GM23338 (cell line): Measurements from ENCODE around the gene QRICH2. TPM values are rescaled to one million over a fixed set of nuclear protein-coding genes. Genes with fewer than 3 reads are reported as not detected.
"Not testable (repeated sequence)": the region's sequence is repeated elsewhere in the genome, so short reads cannot be mapped to it uniquely, and the experiment has no call there.

Source experiments
- ATAC-seq: fragments of 200-7000 bp; cut with Tn5 transposase; 3 replicates; pipeline ENCODE4 v1.9.1; 2020
- DNase-seq: peaks from one replicate; pipeline ENCODE4 v3.0.0-alpha.2; 2015; ENCODE audit warnings: low spot score
- H2AFZ ChIP-seq: fragments of 200-600 bp; sonication (generic); 2 replicates; pipeline ENCODE4 v1.8.0; 2016; ENCODE audit warnings: antibody characterized with exemption, mild to moderate bottlenecking, moderate library complexity
- H3F3A ChIP-seq: fragments of 200-600 bp; sonication (generic); replicated peaks from 2 replicates; pipeline ENCODE4 v1.8.0; 2017; ENCODE audit warnings: antibody characterized with exemption, mixed run types, low read depth
- H3K27ac ChIP-seq: fragments of 200-600 bp; sonication (generic); 2 replicates; pipeline ENCODE4 v1.6.1; 2016; ENCODE audit warnings: low read depth
- H3K27me3 ChIP-seq: fragments of 200-600 bp; sonication (generic); 2 replicates; pipeline ENCODE4 v1.8.0; 2016; ENCODE audit warnings: mild to moderate bottlenecking, mixed run types, moderate library complexity; ENCODE audit not compliant: insufficient read depth
- H3K36me3 ChIP-seq: fragments of 200-600 bp; sonication (generic); 2 replicates; pipeline ENCODE4 v1.8.0; 2016; ENCODE audit warnings: mild to moderate bottlenecking; ENCODE audit not compliant: insufficient read depth
- H3K4me1 ChIP-seq: fragments of 200-600 bp; sonication (generic); 2 replicates; pipeline ENCODE4 v1.8.0; 2016; ENCODE audit warnings: mild to moderate bottlenecking, moderate library complexity; ENCODE audit not compliant: insufficient read depth
- H3K4me2 ChIP-seq: fragments of 200-600 bp; sonication (generic); 2 replicates; pipeline ENCODE4 v1.7.1; 2017; ENCODE audit warnings: mixed run types
- H3K4me3 ChIP-seq: fragments of 200-600 bp; sonication (generic); 2 replicates; pipeline ENCODE4 v1.6.1; 2016; ENCODE audit warnings: mixed run types
- H3K79me2 ChIP-seq: fragments of 200-600 bp; sonication (generic); replicated peaks from 2 replicates; pipeline ENCODE4 v1.8.0; 2017; ENCODE audit warnings: mild to moderate bottlenecking; ENCODE audit not compliant: insufficient read depth
- H3K9me2 ChIP-seq: fragments of 200-600 bp; sonication (generic); 2 replicates; pipeline ENCODE4 v1.8.0; 2017; ENCODE audit not compliant: insufficient read depth
- H4K20me1 ChIP-seq: fragments of 200-600 bp; sonication (generic); replicated peaks from 2 replicates; pipeline ENCODE4 v1.8.0; 2017; ENCODE audit warnings: mild to moderate bottlenecking; ENCODE audit not compliant: insufficient read depth
- H3K27ac Mint-ChIP-seq: 2 replicates; pipeline ENCODE4 v1.8.0; 2020; ENCODE audit warnings: inconsistent platforms, mild to moderate bottlenecking, moderate library complexity, mixed read lengths
- H3K27me3 Mint-ChIP-seq: 3 replicates; pipeline ENCODE4 v1.8.0; 2022; ENCODE audit warnings: low read depth, mild to moderate bottlenecking, moderate library complexity, mixed read lengths, inconsistent platforms; ENCODE audit not compliant: insufficient read depth, poor library complexity
- H3K36me3 Mint-ChIP-seq: 3 replicates; pipeline ENCODE4 v1.8.0; 2021; ENCODE audit warnings: low read depth, mild to moderate bottlenecking, inconsistent platforms, moderate library complexity, mixed read lengths
- H3K4me1 Mint-ChIP-seq: 3 replicates; pipeline ENCODE4 v1.8.0; 2020; ENCODE audit warnings: mild to moderate bottlenecking, inconsistent platforms, mixed read lengths
- H3K4me3 Mint-ChIP-seq: 3 replicates; pipeline ENCODE4 v1.8.0; 2021; ENCODE audit warnings: moderate library complexity, mild to moderate bottlenecking, inconsistent platforms, mixed read lengths
- H3K9me3 Mint-ChIP-seq: 3 replicates; pipeline ENCODE4 v1.8.0; 2020; ENCODE audit warnings: moderate library complexity, mild to moderate bottlenecking, inconsistent platforms, mixed read lengths
- CREB1 ChIP-seq: fragments of 250-450 bp; sonication (Bioruptor Pico); IDR thresholded peaks from 2 replicates; pipeline ENCODE4 v1.5.0; 2020; ENCODE audit warnings: low read depth, mild to moderate bottlenecking, moderate library complexity
- CTCF ChIP-seq, 2 experiments: fragments of 200-600 bp in 1 of 2; sonication (generic) in 1 of 2; conservative IDR thresholded peaks; 2 replicates each; pipeline versions ENCODE4 v1.5.1 to v1.6.1; 2016 to 2017; ENCODE audit warnings: antibody characterized with exemption in 2 of 2, low read depth in 2 of 2, mild to moderate bottlenecking in 2 of 2, moderate library complexity in 1 of 2
- ETS1 ChIP-seq: IDR thresholded peaks from 2 replicates; pipeline ENCODE4 v1.6.1; 2016; ENCODE audit warnings: antibody characterized with exemption
- EZH2 ChIP-seq: fragments of 200-600 bp; sonication (generic); IDR thresholded peaks from one replicate; pipeline ENCODE4 v1.8.0; 2017; ENCODE audit warnings: antibody characterized with exemption, mild to moderate bottlenecking, low read depth; ENCODE audit not compliant: unreplicated experiment
- EZH2phosphoT487 ChIP-seq: fragments of 200-600 bp; sonication (generic); IDR thresholded peaks from one replicate; pipeline ENCODE4 v1.8.1; 2018; ENCODE audit warnings: antibody characterized with exemption; ENCODE audit not compliant: unreplicated experiment
- NANOG ChIP-seq: IDR thresholded peaks from 2 replicates; pipeline ENCODE4 v1.6.1; 2016; ENCODE audit warnings: antibody characterized with exemption, borderline replicate concordance
- POLR2AphosphoS5 ChIP-seq: IDR thresholded peaks from 2 replicates; pipeline ENCODE4 v1.6.1; 2016; ENCODE audit warnings: antibody characterized with exemption, low read depth
- STAT1 ChIP-seq: IDR thresholded peaks from one replicate; pipeline ENCODE4 v1.6.1; 2016; ENCODE audit warnings: antibody characterized with exemption; ENCODE audit not compliant: unreplicated experiment
- ZNF114 ChIP-seq: fragments of 250-450 bp; sonication (Bioruptor Pico); IDR thresholded peaks from 2 replicates; pipeline ENCODE4 v1.5.0; 2020; ENCODE audit warnings: mild to moderate bottlenecking, moderate library complexity
- ZNF331 ChIP-seq: fragments of 250-450 bp; sonication (Bioruptor Pico); IDR thresholded peaks from 2 replicates; pipeline ENCODE4 v1.5.0; 2020; ENCODE audit warnings: low read depth, mild to moderate bottlenecking, moderate library complexity
- ZNF462 ChIP-seq: fragments of 250-450 bp; sonication (Bioruptor Pico); IDR thresholded peaks from 2 replicates; pipeline ENCODE4 v1.5.0; 2020; ENCODE audit warnings: mild to moderate bottlenecking, moderate library complexity
- polyA plus RNA-seq: library from polyadenylated mRNA; unstranded; fragments of >200 nt; fragmentation: Nextera tagmentation; extraction: Ambion mirVana; gene quantifications from 2 replicates; pipeline ENCODE4 v1.2.1, GENCODE V29; 2016
- total RNA-seq: library from RNA; depleted of rRNA; stranded (reverse); fragments of >200 nt; shearing (Covaris generic); gene quantifications from 2 replicates; pipeline ENCODE4 v1.2.3, GENCODE V29; 2014

QRICH2 gene
- total and polyA plus RNA-seq, 2 experiments from 2014 or later: 2.2 to 3.7 TPM

- TF ChIP-seq POLR2AphosphoS5 (no peak), ZNF331 (CRISPR knock-in tag) (no peak), EZH2 (no peak), ETS1 (no peak), CTCF (conservative IDR thresholded peaks at IDR 0.05; ENCODE audit: low read depth in 2 of 2) (no peak), CREB1 (CRISPR knock-in tag) (no peak), STAT1 (no peak)
Measured at GRCh38 chr17:76351526-76352071, 43.5 kb upstream of the QRICH2 start (continued).

- Histone ChIP-seq H3F3A (no peaks in the 10 kb centered on the region), H4K20me1 (peaks cover 4% of the 10 kb centered on the region; the same call in 1 of the 2 replicates), H3K4me3 (no peak overlapping the region), H3K4me1 (peaks cover 7% of the 10 kb centered on the region), H3K27me3 (no peaks in the 10 kb centered on the region), H3K79me2 (peaks cover 33% of the 10 kb centered on the region), H3K4me2 (no peak overlapping the region), H3K9me2 (no peaks in the 10 kb centered on the region), H3K36me3 (peaks cover 9% of the 10 kb centered on the region), H2AFZ (no peak overlapping the region), H3K27ac (no peak overlapping the region)
- no peaks in the 10 kb centered on the region for H3K9me3 Mint-ChIP-seq
- H3K27me3 Mint-ChIP-seq: peaks cover 14% of the 10 kb centered on the region
- DNase-seq (no peak), ATAC-seq (no peak)
- no peak overlapping the region for H3K4me3 Mint-ChIP-seq
- H3K36me3 Mint-ChIP-seq: peaks cover 22% of the 10 kb centered on the region
- no peak overlapping the region for H3K27ac Mint-ChIP-seq
- TF ChIP-seq CREB1 (CRISPR knock-in tag) (no peak), NANOG (no peak), ZNF114 (CRISPR knock-in tag) (no peak), ZNF462 (CRISPR knock-in tag) (no peak), EZH2phosphoT487 (no peak)
- peaks cover 8% of the 10 kb centered on the region; the same call in 2 of the 3 replicates for H3K4me1 Mint-ChIP-seq
Measured at GRCh38 chr17:76350463-76350862, 42.4 kb upstream of the QRICH2 start.

- H3K36me3 ChIP-seq, H3K9me2 ChIP-seq, ATAC-seq, H3K4me3 ChIP-seq, H3K27me3 Mint-ChIP-seq, H4K20me1 ChIP-seq, H3K27me3 ChIP-seq, H3K4me2 ChIP-seq, H3K4me3 Mint-ChIP-seq, H3K4me1 Mint-ChIP-seq, H3K27ac ChIP-seq, H3K9me3 Mint-ChIP-seq, H3F3A ChIP-seq, H2AFZ ChIP-seq, H3K4me1 ChIP-seq, H3K27ac Mint-ChIP-seq, DNase-seq: not testable (repeated sequence)
- H3K36me3 Mint-ChIP-seq: peaks cover 39% of the 10 kb centered on the region
- peaks cover 29% of the 10 kb centered on the region for H3K79me2 ChIP-seq
Measured at GRCh38 chr17:76346936-76347335, 38.9 kb upstream of the QRICH2 start.
